ENCODE data around the gene ACSM2B.
"Not testable (repeated sequence)": the region's sequence is repeated elsewhere in the genome, so short reads cannot be mapped to it uniquely, and the experiment has no call there.

ACSM2B gene

DNA sequence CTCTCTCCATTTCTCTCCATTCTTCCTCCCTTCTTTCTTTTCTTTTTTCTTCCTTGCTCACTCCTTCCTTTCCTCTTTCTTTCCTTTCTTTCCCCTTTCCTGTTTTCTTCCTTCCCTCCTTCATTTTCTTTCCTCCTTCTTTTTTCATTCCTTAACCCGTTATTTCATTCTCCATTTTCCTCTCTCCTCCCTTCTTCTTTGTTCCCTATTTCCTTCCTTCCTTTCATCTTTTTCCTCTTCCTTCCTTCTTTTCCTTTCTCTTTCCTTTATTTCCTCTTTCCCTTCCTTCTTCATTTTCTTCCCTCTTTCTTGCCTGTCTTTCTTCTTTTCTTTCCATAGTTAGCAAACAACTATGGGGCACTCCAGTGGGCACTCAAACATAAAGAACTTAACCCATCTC, 16.6 kb upstream of the ACSM2B start:
- not testable (repeated sequence) for DNase-seq

DNA sequence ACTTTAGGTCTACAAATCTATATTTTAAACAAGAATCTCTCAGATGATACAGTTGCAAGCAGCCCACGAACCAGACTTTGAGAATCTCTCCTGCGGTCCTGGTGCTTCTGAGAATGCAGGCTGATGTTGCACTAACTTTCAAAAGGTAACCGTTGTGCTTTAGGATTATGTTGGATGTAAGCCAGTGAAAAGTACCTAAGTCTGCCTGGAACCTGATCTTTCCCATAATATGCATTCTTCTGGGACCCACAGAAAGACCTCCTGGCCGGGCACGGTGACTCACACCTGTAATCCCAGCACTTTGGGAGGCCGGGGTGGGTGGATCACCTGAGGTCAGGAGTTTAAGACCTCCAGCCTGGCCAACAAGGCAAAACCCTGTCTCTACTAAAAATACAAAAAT, 13.3 kb upstream of the ACSM2B start:
- DNase-seq: not testable (repeated sequence)

DNA sequence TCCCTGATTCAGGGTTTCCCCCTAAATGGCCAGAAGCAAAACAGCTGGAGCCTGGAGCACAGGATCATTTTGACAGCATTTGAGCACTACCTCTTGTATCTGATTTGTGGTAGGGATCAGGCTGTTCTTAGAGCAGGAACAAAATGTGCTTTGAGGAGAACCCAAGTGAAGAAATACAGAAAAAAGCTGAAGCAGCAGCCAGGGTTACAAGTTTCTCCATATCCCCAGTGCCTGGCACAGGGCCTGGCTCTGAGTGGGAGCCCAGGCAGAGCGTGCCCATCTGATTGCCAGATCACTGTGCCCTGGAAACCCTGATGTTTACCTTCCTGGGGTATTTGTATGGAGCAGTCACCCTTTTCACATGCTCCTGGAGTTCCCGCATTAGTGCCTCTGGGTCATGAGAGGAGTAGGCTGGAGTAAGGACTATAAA, 11.5 kb upstream of the ACSM2B start:
- DNase-seq: not testable (repeated sequence)

DNA sequence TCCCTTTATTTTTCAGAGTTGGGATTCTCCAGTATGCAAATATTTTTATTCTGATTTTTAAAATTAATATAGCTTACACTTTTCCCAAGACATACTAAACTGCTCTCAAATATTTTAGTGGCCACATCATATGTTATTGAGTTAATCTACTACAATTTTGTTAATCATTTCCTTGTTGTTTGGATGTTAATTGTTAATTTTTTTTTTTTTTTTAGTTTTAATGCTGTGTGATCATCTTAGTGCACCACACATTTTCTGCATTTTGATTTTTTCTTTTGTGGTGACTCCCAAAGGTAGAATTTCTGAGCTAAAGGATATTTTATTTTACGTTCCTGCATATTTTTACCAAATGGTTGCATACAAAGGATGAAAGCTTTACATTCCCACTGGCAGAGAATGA, 10.5 kb upstream of the ACSM2B start:
- DNase-seq: not testable (repeated sequence)

DNA sequence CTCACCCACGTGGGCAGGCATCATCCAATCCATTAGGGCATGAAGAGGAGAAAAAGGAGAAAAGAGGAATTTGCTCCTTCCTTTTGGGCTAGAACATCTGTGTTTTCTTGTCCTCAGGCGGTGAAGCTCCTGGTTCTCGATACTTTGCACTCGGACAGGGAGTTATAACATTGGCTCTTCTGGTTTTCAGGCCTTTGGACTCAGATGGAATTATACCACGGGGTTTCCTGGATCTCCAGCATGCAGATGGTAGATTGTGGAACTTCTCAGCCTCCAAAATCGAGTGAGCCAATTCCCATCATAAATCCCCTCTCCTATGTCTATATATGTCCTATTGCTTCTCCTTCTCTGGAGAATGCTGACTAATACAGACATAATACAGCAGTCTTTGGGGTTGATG, 9.9 kb upstream of the ACSM2B start:
- not testable (repeated sequence) for DNase-seq

DNA sequence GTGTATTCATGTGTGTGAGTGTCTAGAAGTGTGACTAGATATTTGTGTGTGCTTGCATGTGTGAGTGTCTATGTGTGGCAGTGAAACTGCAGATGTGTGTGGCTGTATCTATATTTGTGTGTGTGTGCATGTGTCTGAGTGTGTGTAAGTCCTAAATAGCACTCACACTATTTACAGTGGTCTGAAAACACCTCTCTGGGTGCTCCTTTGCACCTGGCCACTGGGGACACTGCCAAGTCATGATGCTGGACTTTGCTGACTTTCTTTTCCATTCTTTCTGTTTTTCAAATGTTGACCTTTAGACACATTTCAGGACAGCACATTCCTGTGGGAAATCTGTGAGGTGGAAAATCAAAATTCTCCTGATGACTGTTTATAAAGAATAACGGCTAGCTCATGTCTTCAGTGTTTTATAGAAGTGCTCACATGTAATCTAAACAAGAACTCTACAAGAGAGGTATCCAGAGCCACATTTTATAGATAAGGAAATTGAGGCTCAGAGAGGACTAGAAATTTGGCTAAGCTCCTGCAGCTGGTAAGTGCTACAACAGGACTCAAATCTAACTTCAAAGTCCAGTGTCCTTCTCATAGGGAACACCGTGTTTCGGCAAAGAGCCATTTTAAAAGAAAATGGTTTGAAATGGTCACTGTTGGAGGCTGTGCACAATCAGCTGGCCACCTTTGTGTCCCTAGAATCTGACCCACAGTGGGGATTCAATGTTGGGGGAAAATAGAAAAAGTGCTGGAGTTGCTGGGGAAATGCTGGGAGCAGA, 4.5 kb upstream of the ACSM2B start:
- not testable (repeated sequence) for DNase-seq

DNA sequence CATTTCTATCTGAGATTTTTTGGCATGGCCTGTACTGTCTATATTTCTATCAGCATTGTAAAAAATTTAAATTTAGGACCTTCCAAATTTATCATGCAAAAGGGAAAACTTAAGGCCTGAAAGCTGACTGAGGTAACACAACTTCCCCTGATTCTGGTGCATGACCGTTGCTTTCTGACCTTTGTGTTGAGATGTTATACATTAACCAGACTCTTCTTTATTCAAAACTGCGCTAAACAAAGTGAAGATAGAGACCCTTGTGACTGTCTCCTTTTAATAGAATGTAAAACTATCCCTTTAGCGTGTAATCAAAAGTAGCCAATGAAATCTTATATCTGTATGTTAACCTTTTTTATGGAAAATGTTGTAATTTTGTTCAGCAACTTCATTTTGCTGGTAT, 1.9 kb upstream of the ACSM2B start:
- not testable (repeated sequence) for DNase-seq

DNA sequence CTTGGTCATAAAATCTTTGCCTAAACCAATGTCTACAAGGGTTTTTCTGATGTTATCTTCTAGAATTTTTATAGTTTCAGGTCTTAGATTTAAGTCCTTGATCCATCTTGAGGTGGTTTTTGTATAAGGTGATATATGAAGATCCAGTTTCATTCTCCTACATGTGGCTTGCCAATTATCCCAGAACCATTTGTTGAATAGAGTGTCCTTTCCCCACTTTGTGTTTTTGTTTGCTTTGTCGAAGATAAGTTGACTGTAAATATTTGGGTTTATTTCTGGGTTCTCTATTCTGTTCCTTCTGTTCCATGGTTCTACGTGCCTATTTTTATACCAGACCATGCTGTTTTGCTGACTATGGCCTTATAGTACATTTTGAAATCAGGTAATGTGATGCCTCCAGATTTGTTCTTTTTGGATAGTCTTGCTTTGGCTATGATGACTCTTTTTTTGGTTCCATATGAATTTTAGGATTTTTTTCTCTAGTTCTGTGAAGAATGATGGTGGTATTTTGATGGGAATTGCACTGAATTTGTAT, 7.0 kb downstream of the ACSM2B start:
- DNase-seq: not testable (repeated sequence)

DNA sequence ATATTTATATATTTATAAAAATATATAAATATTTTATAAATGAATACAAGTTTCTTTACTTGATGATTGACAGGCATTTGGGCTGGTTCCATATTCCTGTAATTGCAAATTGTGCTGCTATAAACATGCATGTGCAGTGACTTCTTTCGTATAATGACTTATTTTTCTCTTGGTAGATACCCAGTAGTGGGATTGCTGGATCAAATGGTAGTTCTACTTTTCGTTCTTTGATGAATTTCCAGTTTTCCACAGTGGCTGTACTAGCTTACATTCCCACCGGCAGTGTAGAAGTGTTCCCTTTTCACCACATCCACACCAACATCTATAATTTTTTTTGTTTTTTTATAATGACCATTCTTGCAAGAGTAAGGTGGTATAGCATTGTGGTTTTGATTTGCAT, 7.8 kb downstream of the ACSM2B start:
- no peak for DNase-seq

DNA sequence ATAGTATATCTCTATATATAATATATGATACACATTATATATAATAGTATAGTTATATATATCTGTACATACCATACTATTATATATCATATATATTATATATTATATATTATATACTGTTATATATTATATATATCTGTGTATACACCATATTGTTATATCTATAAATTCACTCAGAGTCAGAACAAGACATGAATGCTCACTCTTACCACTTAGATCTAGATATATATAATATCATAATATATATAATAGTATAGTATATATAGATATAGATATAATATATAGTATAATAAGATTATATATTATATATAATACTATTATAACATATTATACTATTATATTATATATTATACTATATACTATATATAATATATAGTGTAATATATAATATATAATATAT, 9.3 kb downstream of the ACSM2B start:
- no peak for DNase-seq

DNA sequence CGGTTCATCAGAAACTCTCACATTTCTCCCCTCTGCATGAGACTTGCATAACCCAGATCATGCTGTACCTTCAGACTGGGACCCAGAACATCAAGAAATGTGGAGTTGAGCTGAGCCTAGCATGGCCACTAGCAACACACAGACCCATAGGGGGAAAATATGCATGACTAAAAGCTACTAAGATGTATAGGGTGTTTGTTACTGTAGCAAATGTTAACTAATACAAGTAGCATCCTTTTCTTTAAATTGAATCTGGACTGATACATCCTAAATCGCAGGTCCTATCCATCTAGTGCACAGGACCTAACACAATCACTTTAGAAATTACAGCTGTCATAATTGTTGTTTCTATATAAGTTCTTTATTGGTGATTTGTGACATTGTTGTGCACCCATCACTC, 10.8 kb downstream of the ACSM2B start:
- not testable (repeated sequence) for DNase-seq

DNA sequence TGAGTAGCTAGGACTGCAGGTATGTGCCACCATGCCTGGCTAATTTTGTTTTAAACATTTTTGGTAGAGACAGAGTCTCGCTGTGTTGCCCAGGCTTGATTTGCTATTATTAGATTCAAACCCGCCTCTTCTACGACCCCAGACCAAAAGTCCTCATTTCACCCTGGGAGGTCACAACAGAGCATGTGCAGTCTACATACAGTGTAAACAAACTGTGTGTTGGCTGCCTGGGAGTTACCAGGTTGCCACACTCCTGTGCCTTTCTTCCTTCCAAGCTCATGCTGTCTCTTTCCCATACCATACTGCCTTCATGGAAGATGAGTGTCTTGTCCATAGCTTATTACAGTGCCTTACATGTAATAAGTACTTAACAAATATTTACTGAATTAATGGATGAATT, 11.9 kb downstream of the ACSM2B start:
- not testable (repeated sequence) for DNase-seq

DNA sequence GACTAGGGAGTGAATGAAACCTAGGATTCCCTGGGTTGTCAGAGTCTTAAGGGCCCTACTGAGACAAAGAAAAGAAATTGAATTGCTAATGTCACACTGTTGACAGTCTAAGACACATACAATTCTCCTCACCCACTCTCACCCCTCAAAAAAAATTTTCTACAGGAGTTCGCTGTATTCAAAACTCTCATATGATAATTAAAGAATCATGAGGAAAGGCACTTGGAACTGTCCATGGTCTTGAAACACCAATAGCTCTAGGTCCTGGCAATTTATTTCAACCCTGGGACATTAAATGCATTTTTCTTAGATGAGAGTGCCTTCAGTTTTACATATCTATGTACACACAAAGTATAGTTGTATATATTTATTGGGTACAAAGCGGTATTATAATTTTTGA, 20.5 kb downstream of the ACSM2B start:
- not testable (repeated sequence) for DNase-seq

DNA sequence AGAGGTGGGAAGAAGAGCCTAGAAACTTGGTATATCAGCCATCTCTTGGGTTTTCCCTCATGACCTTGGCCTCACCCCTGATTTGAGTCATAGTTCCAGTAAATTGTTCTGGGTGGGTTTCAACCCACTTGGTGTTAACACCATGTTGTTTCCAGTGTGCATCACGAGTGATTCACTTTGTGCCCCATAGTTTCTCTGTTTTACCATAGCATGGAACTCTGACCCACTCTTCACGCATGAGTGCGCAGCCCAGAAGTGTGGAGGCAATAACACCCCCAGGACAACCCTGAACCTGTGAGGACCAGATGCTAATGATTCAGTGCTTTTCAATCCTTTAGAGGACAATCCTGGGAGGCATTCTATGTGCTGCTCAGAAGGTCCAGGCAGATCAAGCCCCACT, 21.5 kb downstream of the ACSM2B start:
- not testable (repeated sequence) for DNase-seq

DNA sequence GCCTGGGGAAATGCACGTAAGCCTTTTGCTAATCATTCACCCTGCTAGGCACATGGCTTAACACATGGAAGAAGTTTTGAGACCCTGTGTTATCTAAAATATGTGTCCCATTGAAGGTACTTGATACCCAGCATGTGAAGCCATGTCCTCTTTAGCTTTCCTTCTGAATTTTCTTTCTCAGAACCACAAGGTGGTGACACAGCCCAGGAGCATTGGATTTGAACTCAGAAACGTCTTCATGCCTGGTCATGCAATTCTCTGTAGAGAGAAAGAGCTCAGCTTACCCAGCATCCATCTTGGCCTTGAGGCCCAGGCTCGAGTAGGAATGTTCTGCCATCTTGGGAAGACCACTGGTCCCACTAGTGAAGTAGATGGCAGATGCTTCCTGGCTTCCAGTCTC, 22.7 kb downstream of the ACSM2B start:
- DNase-seq: not testable (repeated sequence)

DNA sequence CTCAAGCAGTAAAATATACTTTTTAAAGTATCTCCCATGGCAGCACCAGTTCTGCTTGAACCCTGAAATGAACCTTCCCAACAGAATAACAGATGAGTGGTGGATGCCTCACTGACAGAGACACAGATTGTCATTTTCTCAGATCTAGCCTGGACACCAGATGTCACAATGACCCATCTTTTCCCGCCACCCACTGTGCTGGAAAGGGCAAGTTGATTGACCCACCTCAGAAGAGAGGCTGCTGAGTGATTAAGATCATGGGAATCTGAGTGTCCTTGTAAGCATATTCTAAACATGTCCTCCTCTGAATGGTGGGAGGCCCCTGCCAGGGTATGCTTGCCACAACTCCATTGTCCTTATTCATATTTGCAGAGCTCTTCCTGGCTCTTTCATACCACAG, 29.2 kb downstream of the ACSM2B start:
- DNase-seq: not testable (repeated sequence)

DNA sequence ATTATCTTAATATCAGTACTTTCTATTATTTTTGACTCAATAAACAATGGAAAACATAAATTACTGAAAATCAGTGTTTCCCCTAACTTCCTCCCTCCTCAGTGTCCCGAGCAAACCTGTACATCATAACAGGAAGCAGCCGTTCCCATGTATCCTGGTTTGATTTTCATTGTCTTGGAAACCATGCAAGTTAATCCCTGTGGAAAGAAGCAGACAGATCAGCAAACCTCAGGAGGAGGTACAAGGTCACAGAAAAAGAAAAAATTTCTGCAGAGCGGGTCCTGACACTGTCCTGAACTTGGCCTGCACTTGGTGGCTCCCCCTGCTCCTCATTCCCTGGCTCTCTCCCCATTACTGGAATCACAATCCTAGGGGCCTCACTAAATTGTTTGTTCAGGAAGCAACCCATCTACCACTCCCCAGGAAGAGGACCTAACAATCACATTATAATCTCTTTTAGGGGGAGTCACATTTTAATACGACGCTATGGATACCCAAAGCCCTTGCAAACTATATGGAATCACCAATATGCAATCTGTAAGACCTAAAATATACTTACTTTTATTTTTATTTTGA, 29.8 kb downstream of the ACSM2B start:
- not testable (repeated sequence) for DNase-seq

DNA sequence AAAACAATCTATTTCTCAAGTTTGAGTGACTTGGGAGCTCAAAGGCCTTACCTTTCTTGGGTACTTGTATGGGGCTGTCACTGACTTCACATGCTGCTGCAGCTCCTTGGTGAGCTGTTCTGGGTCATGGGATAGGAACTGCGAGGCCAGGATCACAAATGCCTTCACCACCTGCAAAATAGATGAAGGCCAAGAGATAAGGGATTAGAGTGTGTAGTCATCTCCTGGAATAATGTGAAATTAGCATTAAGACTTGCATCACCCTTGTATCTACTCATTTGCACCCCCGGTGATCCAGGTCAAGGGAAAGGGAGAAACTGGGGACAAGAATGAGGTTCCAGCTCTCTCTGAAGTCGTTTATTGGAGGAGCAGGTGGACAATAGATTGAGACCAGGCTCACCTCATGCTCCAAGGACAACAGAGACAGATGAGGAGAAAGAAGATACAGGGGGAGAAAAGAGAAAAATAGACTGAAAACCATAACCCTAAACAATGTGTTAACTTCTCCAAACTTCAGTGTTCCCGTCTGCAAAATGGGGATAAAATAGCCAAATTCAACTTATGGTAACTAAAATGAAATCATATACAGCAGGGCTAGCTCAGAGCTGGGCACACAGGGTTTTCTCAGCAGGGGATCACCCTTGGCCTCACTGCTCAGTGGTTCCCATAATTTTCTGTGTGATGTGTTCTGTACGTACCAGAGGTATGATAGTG, 35.4 kb downstream of the ACSM2B start:
- DNase-seq: not testable (repeated sequence)

DNA sequence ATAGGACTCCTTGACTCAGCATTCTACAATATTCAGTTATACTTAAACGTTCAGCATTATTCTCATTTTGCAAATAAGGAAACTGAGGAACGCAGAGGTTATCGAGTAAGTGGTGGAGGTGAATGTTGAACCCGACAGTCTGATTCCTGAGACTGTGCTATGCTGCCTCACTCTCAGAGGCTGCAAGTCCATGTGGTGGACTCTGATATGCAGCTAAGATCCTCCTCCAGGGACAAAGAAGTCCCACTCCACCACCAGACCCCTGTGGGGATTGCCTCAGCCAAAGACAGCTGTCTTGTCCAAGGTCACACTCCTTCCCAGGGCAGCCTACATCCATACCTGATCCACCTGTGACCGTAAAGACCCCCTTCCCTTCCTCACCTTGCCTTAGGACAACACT, 37.5 kb downstream of the ACSM2B start:
- DNase-seq: no peak

DNA sequence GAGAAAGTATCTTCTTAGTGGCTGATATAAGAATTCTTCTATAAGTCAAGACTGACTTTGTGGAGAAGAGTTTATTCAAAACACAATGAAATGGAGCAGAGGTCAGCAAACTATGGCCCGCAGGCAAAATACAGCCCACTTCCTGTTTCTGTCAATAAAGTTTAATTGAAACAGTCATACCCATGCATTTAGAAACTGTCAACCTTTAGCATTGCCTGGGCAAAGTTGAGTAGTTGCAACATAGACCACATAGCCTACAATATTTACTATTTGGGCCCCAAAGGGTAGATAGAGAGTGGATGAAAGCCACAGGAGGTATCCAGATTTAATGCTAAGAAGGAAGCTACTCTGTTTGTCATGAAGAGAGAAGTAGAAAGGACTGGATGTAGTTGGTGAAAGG, 38.0 kb downstream of the ACSM2B start:
- no peak for DNase-seq

DNA sequence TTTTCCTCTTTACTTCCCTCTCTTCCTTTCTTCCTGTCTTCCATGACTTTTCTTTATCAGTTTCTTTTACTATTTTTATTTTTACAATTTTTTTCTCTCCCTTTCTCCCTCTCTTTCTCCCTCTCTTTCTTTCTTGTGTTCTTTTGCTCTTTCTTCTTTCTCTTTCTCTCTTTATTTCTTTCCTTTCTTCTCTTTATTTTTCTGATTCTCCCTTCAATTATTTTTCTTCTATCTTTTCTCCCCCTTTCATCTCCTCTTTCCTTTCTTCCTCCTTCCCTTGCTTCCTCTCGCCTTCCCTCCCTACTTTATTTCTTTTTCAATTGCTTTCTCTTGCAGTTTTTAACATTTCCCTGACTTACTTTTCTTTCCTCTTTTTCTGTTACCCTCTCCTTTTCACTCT, 39.5 kb downstream of the ACSM2B start:
- not testable (repeated sequence) for DNase-seq

DNA sequence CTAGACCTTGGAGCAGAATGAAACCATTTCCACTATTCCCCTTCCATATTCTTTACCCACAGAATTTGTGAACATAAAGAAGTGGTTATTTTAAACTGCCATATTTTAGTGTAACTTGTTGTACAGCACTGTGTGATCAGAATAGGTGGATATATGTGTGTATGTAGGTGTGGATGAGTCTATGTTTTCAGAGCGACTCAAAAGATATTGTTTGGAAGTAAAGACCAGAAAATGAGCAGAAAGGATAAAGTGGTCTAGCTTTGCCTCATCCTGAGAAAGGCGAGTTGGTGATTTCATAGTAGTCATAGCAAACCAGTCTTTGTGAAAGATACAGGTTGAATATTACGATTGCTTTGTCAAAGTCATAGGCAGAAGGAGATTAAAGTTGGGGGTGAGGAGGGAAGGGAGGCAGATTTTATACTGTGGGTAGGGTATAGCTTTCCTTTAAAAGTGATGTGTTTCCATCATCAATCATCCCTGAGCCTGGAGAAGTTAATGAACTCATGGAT, 43.8 kb downstream of the ACSM2B start:
- not testable (repeated sequence) for DNase-seq

DNA sequence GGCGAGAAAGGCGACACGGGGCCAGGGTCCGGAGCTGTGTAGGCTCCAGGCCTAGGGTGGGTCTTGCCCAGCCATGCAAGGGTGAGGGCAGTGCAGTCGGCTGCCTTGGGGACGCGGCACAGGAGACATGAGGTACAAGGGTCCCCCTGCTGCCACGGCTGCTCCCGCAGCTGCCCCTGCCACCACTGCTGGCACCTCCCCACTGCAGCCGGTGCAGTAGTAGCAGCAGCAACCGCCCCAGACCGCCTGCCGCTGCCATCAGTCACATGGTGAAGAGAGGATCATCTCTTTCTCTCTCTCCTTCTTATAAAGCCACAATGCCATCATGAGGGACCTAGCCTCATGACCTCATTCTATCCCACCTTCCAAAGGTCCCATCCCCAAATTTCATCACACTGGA, 44.4 kb downstream of the ACSM2B start:
- DNase-seq: not testable (repeated sequence)

Measured in NCI-H2171 (cell line).